WTC11 (cell line): ENCODE data around the gene AFF2. TPM values are rescaled to one million over a fixed set of nuclear protein-coding genes. Genes with fewer than 3 reads are reported as not detected.
"Not testable (repeated sequence)": the region's sequence is repeated elsewhere in the genome, so short reads cannot be mapped to it uniquely, and the experiment has no call there.

ENCODE experiments used
- ATAC-seq: fragments of 200-7000 bp; cut with Tn5 transposase; 2 replicates; pipeline ENCODE4 v1.10.0; 2021; ENCODE audit warnings: mild to moderate bottlenecking, moderate library complexity
- CTCF ChIA-PET: fragments of 300-600 bp; sonication (Branson Sonifier 250); formaldehyde crosslinking; loops from one replicate; lab custom pipeline; 2021; ENCODE audit warnings: antibody characterized with exemption; lab: Charles Lee
- POLR2A ChIA-PET: fragments of 350-600 bp; sonication (Branson Sonifier 250); formaldehyde crosslinking; loops from one replicate; lab custom pipeline; 2021; ENCODE audit warnings: antibody characterized with exemption; lab: Charles Lee
- DNase-seq: peaks from one replicate; pipeline ENCODE4 v3.0.0; 2021; ENCODE audit warnings: low spot score
- H3K27ac Mint-ChIP-seq: 2 replicates; pipeline ENCODE4 v1.8.0; 2021; ENCODE audit warnings: mixed read lengths
- H3K27me3 Mint-ChIP-seq: 2 replicates; pipeline ENCODE4 v1.8.0; 2021; ENCODE audit warnings: low read depth, mild to moderate bottlenecking, moderate library complexity, mixed read lengths
- H3K36me3 Mint-ChIP-seq: 2 replicates; pipeline ENCODE4 v1.8.0; 2021; ENCODE audit warnings: mixed read lengths
- H3K4me1 Mint-ChIP-seq: 2 replicates; pipeline ENCODE4 v1.8.0; 2022; ENCODE audit warnings: mixed read lengths
- H3K4me3 Mint-ChIP-seq: 2 replicates; pipeline ENCODE4 v1.8.0; 2021; ENCODE audit warnings: mild to moderate bottlenecking, moderate library complexity, mixed read lengths
- H3K9me3 Mint-ChIP-seq: 2 replicates; pipeline ENCODE4 v1.8.0; 2021; ENCODE audit warnings: mixed read lengths
- CREB1 ChIP-seq: sonication (generic); formaldehyde crosslinking; IDR thresholded peaks from 2 replicates; pipeline ENCODE4 v1.8.0; 2023; ENCODE audit warnings: mild to moderate bottlenecking, missing genetic modification reagents
- ETV6 ChIP-seq: sonication (generic); formaldehyde crosslinking; IDR thresholded peaks from 2 replicates; pipeline ENCODE4 v1.8.1; 2022; ENCODE audit warnings: mild to moderate bottlenecking, missing genetic modification reagents
- FOXJ3 ChIP-seq: sonication (generic); formaldehyde crosslinking; IDR thresholded peaks from 2 replicates; pipeline ENCODE4 v1.9.0; 2021; ENCODE audit warnings: missing genetic modification reagents, mild to moderate bottlenecking, borderline replicate concordance
- IRF2 ChIP-seq: sonication (generic); formaldehyde crosslinking; IDR thresholded peaks from 2 replicates; pipeline ENCODE4 v1.8.0; 2022; ENCODE audit warnings: low read depth, missing genetic modification reagents, borderline replicate concordance
- KAT7 ChIP-seq: sonication (generic); formaldehyde crosslinking; IDR thresholded peaks from 2 replicates; pipeline ENCODE4 v1.8.1; 2023; ENCODE audit warnings: missing genetic modification reagents, mild to moderate bottlenecking, borderline replicate concordance
- NR1H2 ChIP-seq: sonication (generic); formaldehyde crosslinking; IDR thresholded peaks from 2 replicates; pipeline ENCODE4 v1.9.0; 2021; ENCODE audit warnings: mild to moderate bottlenecking, moderate library complexity, missing genetic modification reagents
- TCF7 ChIP-seq: sonication (generic); formaldehyde crosslinking; IDR thresholded peaks from 2 replicates; pipeline ENCODE4 v1.8.0; 2022; ENCODE audit warnings: mild to moderate bottlenecking, low read depth, missing genetic modification reagents, moderate library complexity
- TEAD4 ChIP-seq: sonication (generic); formaldehyde crosslinking; IDR thresholded peaks from 2 replicates; pipeline ENCODE4 v1.8.0; 2022; ENCODE audit warnings: mild to moderate bottlenecking, missing genetic modification reagents
- ZNF232 ChIP-seq: sonication (generic); formaldehyde crosslinking; IDR thresholded peaks from 2 replicates; pipeline ENCODE4 v1.8.0; 2022; ENCODE audit warnings: mild to moderate bottlenecking, missing genetic modification reagents
- ZNF423 ChIP-seq: fragments of 250-450 bp; sonication (Bioruptor Pico); IDR thresholded peaks from 2 replicates; pipeline ENCODE4 v2.1.2; 2022; ENCODE audit warnings: mild to moderate bottlenecking, moderate library complexity
- total RNA-seq: library from RNA; stranded (reverse); gene quantifications from 3 replicates; pipeline ENCODE4 v1.2.3, GENCODE V29; 2021
- TF ChIP-seq, protein P1 (sequence below): sonication (generic); formaldehyde crosslinking; IDR thresholded peaks from 2 replicates; pipeline ENCODE4 v1.8.0; 2023; ENCODE audit warnings: missing genetic modification reagents, mild to moderate bottlenecking, borderline replicate concordance
- TF ChIP-seq, protein P2 (sequence below): fragments of 250-450 bp; sonication (Bioruptor Pico); IDR thresholded peaks from 2 replicates; pipeline ENCODE4 v2.1.2; 2022; ENCODE audit warnings: mild to moderate bottlenecking, moderate library complexity
- TF ChIP-seq, protein P3 (sequence below): sonication (generic); formaldehyde crosslinking; conservative IDR thresholded peaks from 2 replicates; pipeline ENCODE4 v1.8.1; 2022; ENCODE audit warnings: mild to moderate bottlenecking, missing genetic modification reagents
- TF ChIP-seq, protein P4 (sequence below): fragments of 250-450 bp; sonication (Bioruptor Pico); conservative IDR thresholded peaks from 2 replicates; pipeline ENCODE4 v1.9.0; 2021; ENCODE audit warnings: mild to moderate bottlenecking

The AFF2 gene
- total RNA-seq, 1 experiment from 2014 or later: 7.6 TPM

DNA sequence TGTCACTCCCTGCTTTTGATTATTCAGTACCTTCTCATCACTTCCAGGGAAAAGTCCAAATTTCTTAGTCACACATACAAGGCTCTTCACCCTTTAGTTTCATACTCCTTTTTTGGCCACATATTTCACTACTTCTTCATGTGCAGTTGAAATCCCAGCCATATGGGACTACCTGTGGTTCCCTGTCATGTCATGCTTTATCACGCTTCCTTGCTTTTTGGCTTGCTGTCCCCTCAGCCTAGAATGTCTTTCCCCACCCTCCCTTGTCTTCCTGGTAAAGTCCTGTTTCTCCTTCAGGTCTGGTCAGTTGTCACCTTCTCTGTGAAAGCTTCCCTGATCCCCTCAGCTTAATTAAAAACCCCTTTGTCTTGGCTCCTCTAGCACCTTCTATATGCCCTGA is 163.8 kb downstream of the AFF2 start (continued):
- TF ChIP-seq, protein P1, sequence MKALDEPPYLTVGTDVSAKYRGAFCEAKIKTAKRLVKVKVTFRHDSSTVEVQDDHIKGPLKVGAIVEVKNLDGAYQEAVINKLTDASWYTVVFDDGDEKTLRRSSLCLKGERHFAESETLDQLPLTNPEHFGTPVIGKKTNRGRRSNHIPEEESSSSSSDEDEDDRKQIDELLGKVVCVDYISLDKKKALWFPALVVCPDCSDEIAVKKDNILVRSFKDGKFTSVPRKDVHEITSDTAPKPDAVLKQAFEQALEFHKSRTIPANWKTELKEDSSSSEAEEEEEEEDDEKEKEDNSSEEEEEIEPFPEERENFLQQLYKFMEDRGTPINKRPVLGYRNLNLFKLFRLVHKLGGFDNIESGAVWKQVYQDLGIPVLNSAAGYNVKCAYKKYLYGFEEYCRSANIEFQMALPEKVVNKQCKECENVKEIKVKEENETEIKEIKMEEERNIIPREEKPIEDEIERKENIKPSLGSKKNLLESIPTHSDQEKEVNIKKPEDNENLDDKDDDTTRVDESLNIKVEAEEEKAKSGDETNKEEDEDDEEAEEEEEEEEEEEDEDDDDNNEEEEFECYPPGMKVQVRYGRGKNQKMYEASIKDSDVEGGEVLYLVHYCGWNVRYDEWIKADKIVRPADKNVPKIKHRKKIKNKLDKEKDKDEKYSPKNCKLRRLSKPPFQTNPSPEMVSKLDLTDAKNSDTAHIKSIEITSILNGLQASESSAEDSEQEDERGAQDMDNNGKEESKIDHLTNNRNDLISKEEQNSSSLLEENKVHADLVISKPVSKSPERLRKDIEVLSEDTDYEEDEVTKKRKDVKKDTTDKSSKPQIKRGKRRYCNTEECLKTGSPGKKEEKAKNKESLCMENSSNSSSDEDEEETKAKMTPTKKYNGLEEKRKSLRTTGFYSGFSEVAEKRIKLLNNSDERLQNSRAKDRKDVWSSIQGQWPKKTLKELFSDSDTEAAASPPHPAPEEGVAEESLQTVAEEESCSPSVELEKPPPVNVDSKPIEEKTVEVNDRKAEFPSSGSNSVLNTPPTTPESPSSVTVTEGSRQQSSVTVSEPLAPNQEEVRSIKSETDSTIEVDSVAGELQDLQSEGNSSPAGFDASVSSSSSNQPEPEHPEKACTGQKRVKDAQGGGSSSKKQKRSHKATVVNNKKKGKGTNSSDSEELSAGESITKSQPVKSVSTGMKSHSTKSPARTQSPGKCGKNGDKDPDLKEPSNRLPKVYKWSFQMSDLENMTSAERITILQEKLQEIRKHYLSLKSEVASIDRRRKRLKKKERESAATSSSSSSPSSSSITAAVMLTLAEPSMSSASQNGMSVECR: no peak
- TF ChIP-seq, protein P2, sequence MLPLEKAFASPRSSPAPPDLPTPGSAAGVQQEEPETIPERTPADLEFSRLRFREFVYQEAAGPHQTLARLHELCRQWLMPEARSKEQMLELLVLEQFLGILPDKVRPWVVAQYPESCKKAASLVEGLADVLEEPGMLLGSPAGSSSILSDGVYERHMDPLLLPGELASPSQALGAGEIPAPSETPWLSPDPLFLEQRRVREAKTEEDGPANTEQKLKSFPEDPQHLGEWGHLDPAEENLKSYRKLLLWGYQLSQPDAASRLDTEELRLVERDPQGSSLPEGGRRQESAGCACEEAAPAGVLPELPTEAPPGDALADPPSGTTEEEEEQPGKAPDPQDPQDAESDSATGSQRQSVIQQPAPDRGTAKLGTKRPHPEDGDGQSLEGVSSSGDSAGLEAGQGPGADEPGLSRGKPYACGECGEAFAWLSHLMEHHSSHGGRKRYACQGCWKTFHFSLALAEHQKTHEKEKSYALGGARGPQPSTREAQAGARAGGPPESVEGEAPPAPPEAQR (CRISPR knock-in tag): no peak
- TF ChIP-seq IRF2 (CRISPR knock-in tag): no peak
- TF ChIP-seq, all 79 proteins: peak for 0

DNA sequence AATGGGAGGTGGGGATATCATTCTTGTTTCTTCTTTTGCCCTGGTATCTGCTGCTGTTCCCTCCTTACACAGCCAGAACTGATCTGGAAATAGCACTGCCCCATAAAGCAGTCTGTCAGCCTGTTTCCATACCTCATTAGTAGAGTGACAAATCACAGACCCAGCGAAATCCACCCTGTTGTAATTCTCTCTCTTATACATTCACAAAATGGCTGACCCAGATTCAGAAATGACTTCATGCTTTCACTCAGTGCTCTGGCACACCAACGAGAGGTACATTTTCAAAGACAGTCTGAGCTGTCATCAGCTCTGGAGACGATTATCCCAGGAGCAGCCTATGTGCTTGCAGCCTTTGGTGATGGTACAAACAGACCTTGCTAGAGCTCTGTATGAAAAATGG is 164.6 kb downstream of the AFF2 start:
- Mint-ChIP-seq H3K9me3 (peaks cover 27% of the 10 kb centered on the region), H3K27me3 (peaks cover 2% of the 10 kb centered on the region; the same call in 1 of the 2 replicates), H3K4me1 (no peaks in the 10 kb centered on the region)

DNA sequence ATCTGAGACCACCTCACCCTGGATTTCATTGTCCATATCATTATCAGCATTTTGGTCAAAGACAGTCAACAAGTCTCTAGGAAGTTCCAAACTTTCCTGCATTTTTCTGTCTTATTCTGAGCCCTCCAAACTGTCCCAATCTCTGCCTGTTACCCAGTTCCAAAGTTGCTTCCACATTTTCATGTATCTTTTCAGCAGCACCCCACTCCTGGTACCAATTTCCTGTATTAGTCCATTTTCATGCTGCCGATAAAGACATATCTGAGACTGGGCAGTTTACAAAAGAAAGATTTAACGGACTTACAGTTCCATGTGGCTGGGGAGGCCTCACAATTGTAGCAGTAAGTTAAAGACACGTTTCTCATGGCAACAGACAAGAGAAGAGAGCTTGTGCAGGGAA is 168.8 kb downstream of the AFF2 start:
- POLR2A ChIA-PET, H3K4me3 Mint-ChIP-seq: not testable (repeated sequence)
- H3K9me3 Mint-ChIP-seq: peaks cover 38% of the 10 kb centered on the region

More for the DNA sequence above, 164.6 kb downstream of the AFF2 start:
- no peak for TF ChIP-seq ZNF423 (CRISPR knock-in tag)
- TF ChIP-seq, protein P3, sequence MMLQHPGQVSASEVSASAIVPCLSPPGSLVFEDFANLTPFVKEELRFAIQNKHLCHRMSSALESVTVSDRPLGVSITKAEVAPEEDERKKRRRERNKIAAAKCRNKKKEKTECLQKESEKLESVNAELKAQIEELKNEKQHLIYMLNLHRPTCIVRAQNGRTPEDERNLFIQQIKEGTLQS: no peak
- TF ChIP-seq KAT7 (CRISPR knock-in tag): no peak
- no peak for TF ChIP-seq ZNF232 (CRISPR knock-in tag)
- TF ChIP-seq, protein P4, sequence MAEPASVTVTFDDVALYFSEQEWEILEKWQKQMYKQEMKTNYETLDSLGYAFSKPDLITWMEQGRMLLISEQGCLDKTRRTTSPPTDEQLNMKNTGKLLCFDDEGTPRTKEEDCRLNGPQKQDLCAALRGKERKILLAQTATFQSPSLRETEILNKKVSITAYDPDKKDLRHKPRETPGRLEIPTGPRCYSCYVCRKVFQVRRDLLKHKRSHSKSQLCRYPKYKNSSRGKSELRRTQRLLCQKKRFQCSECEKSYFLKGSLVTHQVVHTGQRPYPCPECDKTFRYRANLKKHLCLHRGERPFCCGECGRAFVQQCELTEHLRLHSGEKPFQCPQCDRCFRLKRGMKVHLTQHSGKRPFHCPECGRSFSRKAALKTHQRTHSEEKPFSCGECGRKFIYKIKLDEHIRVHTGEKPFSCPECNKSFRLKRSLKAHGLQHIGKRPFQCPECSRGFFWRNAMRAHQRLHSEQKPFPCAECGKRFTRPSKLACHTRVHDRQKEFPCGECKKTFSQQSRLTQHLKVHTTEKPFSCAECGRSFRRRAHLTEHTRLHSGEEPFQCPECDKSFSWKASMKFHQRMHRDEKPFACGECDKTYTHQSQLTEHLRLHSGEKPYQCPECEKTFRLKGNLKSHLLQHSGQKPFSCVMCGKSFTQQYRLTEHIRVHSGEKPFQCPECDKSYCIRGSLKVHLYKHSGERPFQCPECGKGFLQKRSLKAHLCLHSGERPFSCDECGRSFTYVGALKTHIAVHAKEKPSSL (CRISPR knock-in tag): no peak
- TF ChIP-seq IRF2 (CRISPR knock-in tag): no peak
- TF ChIP-seq TCF7 (CRISPR knock-in tag): no peak
- no peak for TF ChIP-seq NR1H2
- no peak for TF ChIP-seq FOXJ3 (CRISPR knock-in tag)
- DNase-seq (no peak), ATAC-seq (no peak)
- Mint-ChIP-seq H3K36me3 (peaks cover 32% of the 10 kb centered on the region), H3K27ac (no peak overlapping the region), H3K4me3 (no peak overlapping the region)
- CTCF ChIA-PET: no interaction called here
- POLR2A ChIA-PET: no interaction called here

DNA sequence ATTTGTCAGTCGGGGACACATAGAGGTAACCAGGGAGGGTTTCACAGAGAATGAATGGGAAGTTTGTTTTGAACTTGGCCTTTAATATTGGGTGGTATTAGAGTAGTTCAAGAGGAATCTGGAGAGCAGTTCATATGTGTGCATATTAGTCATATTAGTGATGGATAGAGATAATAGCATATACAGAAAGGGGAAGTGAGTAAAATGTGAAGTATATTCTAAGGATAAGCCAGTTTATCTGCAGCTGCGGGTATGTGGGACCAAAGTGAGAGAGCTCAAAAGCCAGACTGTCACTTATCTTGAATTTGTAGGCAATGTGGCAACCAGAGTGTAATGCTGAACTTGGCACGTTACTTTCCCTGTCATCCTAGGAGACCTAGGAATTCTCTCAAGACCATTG is 169.9 kb downstream of the AFF2 start:
- peaks cover 34% of the 10 kb centered on the region for H3K36me3 Mint-ChIP-seq

More for the DNA sequence above, 168.8 kb downstream of the AFF2 start:
- ATAC-seq, H3K4me1 Mint-ChIP-seq, CTCF ChIA-PET, H3K27me3 Mint-ChIP-seq, H3K27ac Mint-ChIP-seq, DNase-seq: not testable (repeated sequence)
- peaks cover 36% of the 10 kb centered on the region for H3K36me3 Mint-ChIP-seq

More for the DNA sequence above, 169.9 kb downstream of the AFF2 start:
- Mint-ChIP-seq H3K27me3 (peaks cover 3% of the 10 kb centered on the region; the same call in 1 of the 2 replicates), H3K4me3 (no peak overlapping the region), H3K4me1 (no peaks in the 10 kb centered on the region), H3K27ac (no peak overlapping the region), H3K9me3 (peaks cover 42% of the 10 kb centered on the region)
- POLR2A ChIA-PET: no interaction called here
- CTCF ChIA-PET: no interaction called here
- TF ChIP-seq CREB1 (no peak), ETV6 (no peak), TEAD4 (CRISPR knock-in tag) (no peak)
- TF ChIP-seq, protein P2 (CRISPR knock-in tag): no peak
- TF ChIP-seq, all 79 proteins: peak for 0
- DNase-seq: no peak
- no peak for ATAC-seq
